GM21526 (cell line): ENCODE data around the gene COL4A2.
"Not testable (repeated sequence)": the region's sequence is repeated elsewhere in the genome, so short reads cannot be mapped to it uniquely, and the experiment has no call there.

Experiments
- ATAC-seq: cut with Tn5 transposase; IDR thresholded peaks from one replicate; pipeline ENCODE4 v1.9.1; 2021; ENCODE audit warnings: moderate library complexity; ENCODE audit not compliant: unreplicated experiment, low FRiP score

The COL4A2 gene

GRCh38 chr13:110483386-110483968 is 176.4 kb downstream of the COL4A2 start:
- no peak for ATAC-seq

- ATAC-seq: no peak
These were observed 177.4 kb downstream of the COL4A2 start for GRCh38 chr13:110484290-110485048.

GRCh38 chr13:110485604-110486003 is 178.5 kb downstream of the COL4A2 start:
- ATAC-seq: no peak

- ATAC-seq: no peak
These were observed 179.1 kb downstream of the COL4A2 start for GRCh38 chr13:110486061-110486715.

GRCh38 chr13:110486880-110487279 is 179.8 kb downstream of the COL4A2 start:
- not testable (repeated sequence) for ATAC-seq

- ATAC-seq: no peak
These were observed 183.1 kb downstream of the COL4A2 start for GRCh38 chr13:110490009-110490770.

GRCh38 chr13:110491869-110492678 is 185.0 kb downstream of the COL4A2 start:
- no peak for ATAC-seq

- ATAC-seq: no peak
These were observed 185.9 kb downstream of the COL4A2 start for GRCh38 chr13:110492679-110493593.

GRCh38 chr13:110493613-110494012 is 186.5 kb downstream of the COL4A2 start:
- no peak for ATAC-seq

- no peak for ATAC-seq
These were observed 188.3 kb downstream of the COL4A2 start for GRCh38 chr13:110495376-110495775.

GRCh38 chr13:110495881-110496280 is 188.8 kb downstream of the COL4A2 start:
- ATAC-seq: no peak

GRCh38 chr13:110496281-110496680 is 189.2 kb downstream of the COL4A2 start:
- ATAC-seq: no peak

GRCh38 chr13:110497003-110497402 is 189.9 kb downstream of the COL4A2 start:
- ATAC-seq: no peak

- ATAC-seq: not testable (repeated sequence)
These were observed 190.8 kb downstream of the COL4A2 start for GRCh38 chr13:110497896-110498295.

GRCh38 chr13:110498327-110498726 is 191.2 kb downstream of the COL4A2 start:
- no peak for ATAC-seq

- ATAC-seq: no peak
These were observed 191.7 kb downstream of the COL4A2 start for GRCh38 chr13:110498765-110499164.

GRCh38 chr13:110499621-110500281 is 192.7 kb downstream of the COL4A2 start:
- ATAC-seq: no peak

- ATAC-seq: no peak
These were observed 193.3 kb downstream of the COL4A2 start for GRCh38 chr13:110500341-110500740.

GRCh38 chr13:110501188-110501587 is 194.1 kb downstream of the COL4A2 start:
- no peak for ATAC-seq
